ENCODE measurements around the gene GNB1L.

GRCh38 chr22:19796160-19796559 is 58.5 kb downstream of the GNB1L start:
- TF ChIP-seq, protein P1, sequence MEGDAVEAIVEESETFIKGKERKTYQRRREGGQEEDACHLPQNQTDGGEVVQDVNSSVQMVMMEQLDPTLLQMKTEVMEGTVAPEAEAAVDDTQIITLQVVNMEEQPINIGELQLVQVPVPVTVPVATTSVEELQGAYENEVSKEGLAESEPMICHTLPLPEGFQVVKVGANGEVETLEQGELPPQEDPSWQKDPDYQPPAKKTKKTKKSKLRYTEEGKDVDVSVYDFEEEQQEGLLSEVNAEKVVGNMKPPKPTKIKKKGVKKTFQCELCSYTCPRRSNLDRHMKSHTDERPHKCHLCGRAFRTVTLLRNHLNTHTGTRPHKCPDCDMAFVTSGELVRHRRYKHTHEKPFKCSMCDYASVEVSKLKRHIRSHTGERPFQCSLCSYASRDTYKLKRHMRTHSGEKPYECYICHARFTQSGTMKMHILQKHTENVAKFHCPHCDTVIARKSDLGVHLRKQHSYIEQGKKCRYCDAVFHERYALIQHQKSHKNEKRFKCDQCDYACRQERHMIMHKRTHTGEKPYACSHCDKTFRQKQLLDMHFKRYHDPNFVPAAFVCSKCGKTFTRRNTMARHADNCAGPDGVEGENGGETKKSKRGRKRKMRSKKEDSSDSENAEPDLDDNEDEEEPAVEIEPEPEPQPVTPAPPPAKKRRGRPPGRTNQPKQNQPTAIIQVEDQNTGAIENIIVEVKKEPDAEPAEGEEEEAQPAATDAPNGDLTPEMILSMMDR (IDR thresholded peaks at IDR 0.05), result no peak
- TF ChIP-seq POLR2A (IDR thresholded peaks at IDR 0.05; ENCODE audit: low read depth) (no peak), POLR2AphosphoS5 (IDR thresholded peaks at IDR 0.05) (no peak)

All from esophagus muscularis mucosa (tissue), 3 donors.